ENCODE results near the gene VTI1B. TPM values are rescaled to one million over a fixed set of nuclear protein-coding genes. Genes with fewer than 3 reads are reported as not detected.

VTI1B gene
- total RNA-seq, 4 donors from 2014 or later: 39.9 to 52.6 (median 47.4) TPM

DNA sequence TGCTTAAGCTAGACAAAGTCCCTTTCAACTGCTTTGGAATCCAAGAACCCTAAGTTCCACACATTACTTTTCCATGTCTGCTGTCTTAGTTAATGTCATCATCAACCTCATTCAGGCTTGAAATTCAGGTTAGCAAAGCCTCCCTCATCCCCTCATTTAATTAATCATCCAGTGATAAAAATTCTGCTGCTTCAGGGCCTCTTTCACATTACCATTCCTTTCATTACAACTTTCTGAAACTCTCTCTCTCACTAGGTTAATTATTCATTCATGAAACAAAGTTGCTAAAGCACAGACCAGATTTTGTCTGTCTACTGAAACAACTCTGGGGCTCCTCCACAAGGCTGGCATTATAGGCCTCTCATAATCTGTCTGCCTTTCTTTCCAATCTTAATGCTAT lies 9.4 kb upstream of the VTI1B start:
- intact Hi-C loops (cut with DNase I; ENCODE audit: low total_unique reads): no loop called here
- H3K4me3 ChIP-seq (ENCODE audit: low read depth, poor library complexity, severe bottlenecking): no peak overlapping the region
- TF ChIP-seq POLR2A (IDR thresholded peaks at IDR 0.05): no peak
- TF ChIP-seq, protein P1, sequence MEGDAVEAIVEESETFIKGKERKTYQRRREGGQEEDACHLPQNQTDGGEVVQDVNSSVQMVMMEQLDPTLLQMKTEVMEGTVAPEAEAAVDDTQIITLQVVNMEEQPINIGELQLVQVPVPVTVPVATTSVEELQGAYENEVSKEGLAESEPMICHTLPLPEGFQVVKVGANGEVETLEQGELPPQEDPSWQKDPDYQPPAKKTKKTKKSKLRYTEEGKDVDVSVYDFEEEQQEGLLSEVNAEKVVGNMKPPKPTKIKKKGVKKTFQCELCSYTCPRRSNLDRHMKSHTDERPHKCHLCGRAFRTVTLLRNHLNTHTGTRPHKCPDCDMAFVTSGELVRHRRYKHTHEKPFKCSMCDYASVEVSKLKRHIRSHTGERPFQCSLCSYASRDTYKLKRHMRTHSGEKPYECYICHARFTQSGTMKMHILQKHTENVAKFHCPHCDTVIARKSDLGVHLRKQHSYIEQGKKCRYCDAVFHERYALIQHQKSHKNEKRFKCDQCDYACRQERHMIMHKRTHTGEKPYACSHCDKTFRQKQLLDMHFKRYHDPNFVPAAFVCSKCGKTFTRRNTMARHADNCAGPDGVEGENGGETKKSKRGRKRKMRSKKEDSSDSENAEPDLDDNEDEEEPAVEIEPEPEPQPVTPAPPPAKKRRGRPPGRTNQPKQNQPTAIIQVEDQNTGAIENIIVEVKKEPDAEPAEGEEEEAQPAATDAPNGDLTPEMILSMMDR (IDR thresholded peaks at IDR 0.05): no peak
- no peak for DNase-seq (ENCODE audit: low spot score in 2 of 2)

DNA sequence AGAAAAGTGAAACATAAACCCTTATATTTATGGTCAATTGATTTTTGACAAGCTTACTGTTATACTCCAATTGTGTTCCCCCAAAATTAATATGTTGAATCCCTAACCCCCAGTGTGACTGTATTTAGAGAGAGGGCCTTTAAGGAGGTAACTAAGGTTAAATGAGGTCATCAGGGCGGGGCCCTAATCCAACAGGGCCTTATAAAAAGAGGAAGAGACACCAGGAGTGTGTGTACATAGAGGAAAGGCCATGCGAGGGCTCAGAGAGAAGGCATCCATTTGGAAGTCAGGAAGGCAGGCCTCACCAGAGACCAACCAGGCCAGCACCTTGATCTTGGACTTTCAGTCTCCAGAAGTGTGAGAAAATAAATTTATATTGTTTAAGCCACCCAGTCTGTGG lies 6.5 kb upstream of the VTI1B start:
- no peak overlapping the region for H3K4me3 ChIP-seq (ENCODE audit: low read depth, poor library complexity, severe bottlenecking)
- 69 to 93% methylated on average over 2 of the region's 2 CpGs for WGBS, 2 donors
- DNase-seq (ENCODE audit: low spot score in 2 of 2): no peak
- TF ChIP-seq, protein P1 (IDR thresholded peaks at IDR 0.05): no peak
- TF ChIP-seq POLR2A (IDR thresholded peaks at IDR 0.05): no peak
- intact Hi-C loops (cut with DNase I; ENCODE audit: low total_unique reads): no loop called here

DNA sequence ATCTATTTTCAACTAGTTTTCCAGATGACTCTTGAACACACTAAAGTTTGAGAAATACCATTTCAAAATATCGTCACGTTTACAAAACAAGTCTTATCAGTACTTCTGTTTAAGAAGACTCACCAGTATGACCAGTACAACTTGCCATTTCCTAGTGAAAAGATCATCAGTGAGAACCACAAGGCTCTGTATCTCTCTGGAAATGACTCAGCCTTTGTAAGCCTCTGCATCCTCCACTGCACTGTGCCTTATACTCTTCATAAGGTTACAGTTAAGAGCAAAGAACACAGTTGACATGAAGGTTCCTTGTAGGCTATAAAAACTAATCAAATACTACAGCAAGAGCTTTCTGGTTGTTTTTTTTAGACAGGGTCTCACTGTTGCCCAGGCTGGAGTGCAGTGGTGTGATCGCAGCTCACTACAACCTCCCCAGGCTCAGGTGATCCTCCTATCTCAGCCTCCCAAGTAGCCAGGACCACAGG lies 5.7 kb upstream of the VTI1B start:
- 84 to 86% methylated on average over 3 of the region's 3 CpGs for WGBS, 2 donors
- no peak overlapping the region for H3K4me3 ChIP-seq (ENCODE audit: low read depth, poor library complexity, severe bottlenecking)
- DNase-seq (ENCODE audit: low spot score in 2 of 2): no peak
- no peak for TF ChIP-seq POLR2A (IDR thresholded peaks at IDR 0.05)
- TF ChIP-seq, protein P1 (IDR thresholded peaks at IDR 0.05): no peak
- intact Hi-C loops (cut with DNase I; ENCODE audit: low total_unique reads): no loop called here

DNA sequence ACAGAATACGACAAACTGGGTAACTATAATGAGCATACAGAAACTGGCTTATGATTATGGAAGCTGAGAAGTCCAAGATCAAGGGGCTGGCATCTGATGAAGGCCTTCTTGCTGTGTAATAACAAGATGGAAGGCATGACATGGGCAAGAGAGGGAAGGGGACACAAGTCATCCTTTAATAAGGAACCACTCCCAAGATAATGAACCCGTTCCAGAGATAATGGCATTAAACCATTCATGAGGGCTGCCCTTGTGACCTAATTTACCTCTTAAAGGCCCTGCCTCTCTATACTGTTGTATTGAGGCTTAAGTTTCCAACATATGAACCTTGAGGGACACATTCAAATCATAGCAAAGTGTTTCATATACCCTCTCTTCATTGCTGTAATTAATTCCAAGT lies 4.6 kb upstream of the VTI1B start:
- WGBS, 2 donors: 59 to 63% methylated on average over 2 of the region's 2 CpGs
- intact Hi-C loops (cut with DNase I; ENCODE audit: low total_unique reads): no loop called here
- no peak overlapping the region for H3K4me3 ChIP-seq (ENCODE audit: low read depth, poor library complexity, severe bottlenecking)
- no peak for TF ChIP-seq POLR2A (IDR thresholded peaks at IDR 0.05)
- TF ChIP-seq, protein P1 (IDR thresholded peaks at IDR 0.05): no peak
- DNase-seq (ENCODE audit: low spot score in 2 of 2): no peak

DNA sequence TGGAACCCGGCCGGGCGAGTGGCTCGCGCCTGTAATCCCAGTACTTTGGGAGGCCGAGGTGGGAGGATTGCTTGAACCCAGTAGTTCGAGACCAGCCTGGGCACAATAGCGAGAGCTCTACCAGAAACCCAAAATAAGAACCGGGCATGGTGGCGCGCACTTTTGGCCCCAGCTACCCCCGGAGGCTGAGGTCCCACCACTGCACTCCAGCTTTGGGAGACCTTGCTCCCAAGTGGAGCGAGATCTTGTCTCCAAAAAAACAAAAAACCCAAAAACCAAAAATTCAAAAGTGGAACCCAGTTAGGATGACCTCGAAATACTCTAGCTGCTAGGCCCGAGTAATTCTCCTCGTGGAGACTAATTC lies 769 bp upstream of the VTI1B start:
- DNase-seq (ENCODE audit: low spot score in 2 of 2): no peak
- no peak for TF ChIP-seq POLR2A (IDR thresholded peaks at IDR 0.05)
- H3K4me3 ChIP-seq (ENCODE audit: low read depth, poor library complexity, severe bottlenecking): peak overlapping the region; percentile 77
- WGBS, 2 donors: 24 to 30% methylated on average over 12 to 16 of the region's 16 CpGs
- intact Hi-C loops (cut with DNase I; ENCODE audit: low total_unique reads): no loop called here

DNA sequence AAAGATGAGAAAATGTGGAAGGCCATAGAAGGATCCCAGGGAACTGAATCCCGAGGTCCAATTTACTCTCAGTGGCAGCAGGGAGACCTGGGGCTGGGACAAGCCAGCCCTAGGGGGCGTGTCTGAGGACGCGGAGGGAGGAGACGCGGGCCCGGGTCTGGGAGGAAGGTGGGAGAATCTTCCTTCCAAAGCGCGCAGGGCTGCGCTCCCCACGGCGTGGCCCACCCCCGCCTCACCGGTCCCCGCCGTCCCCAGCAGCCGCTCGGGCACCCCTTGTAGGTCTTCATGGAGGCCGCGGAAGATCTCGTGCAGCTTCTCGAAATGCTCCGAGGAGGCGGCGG lies 323 bp downstream of the VTI1B start:
- peak overlapping the region; percentile 77 for H3K4me3 ChIP-seq (ENCODE audit: low read depth, poor library complexity, severe bottlenecking)
- no peak for TF ChIP-seq POLR2A (IDR thresholded peaks at IDR 0.05)
- TF ChIP-seq, protein P1 (IDR thresholded peaks at IDR 0.05): no peak
- DNase-seq (ENCODE audit: low spot score in 2 of 2): peak; percentile 63 to 92
- 0% methylated on average over 7 to 24 of the region's 25 CpGs for WGBS, 2 donors
- intact Hi-C loops (cut with DNase I; ENCODE audit: low total_unique reads): no loop called here
